NCI-H187 (cell line): ENCODE results near the gene CFDP1.

Source experiments
- DNase-seq, 2 experiments: peaks; one replicate each; lab custom pipeline; 2025; lab: John Stamatoyannopoulos, UW

CFDP1 gene

GRCh38 chr16:75319513-75320411, 113.5 kb downstream of the CFDP1 start:
- no peak for DNase-seq

- DNase-seq = no peak
Observed at GRCh38 chr16:75318737-75319136, 114.6 kb downstream of the CFDP1 start.

GRCh38 chr16:75317532-75317931, 115.8 kb downstream of the CFDP1 start:
- DNase-seq = no peak

- DNase-seq = no peak
Observed at GRCh38 chr16:75317101-75317522, 116.2 kb downstream of the CFDP1 start.

- DNase-seq = no peak
Observed at GRCh38 chr16:75315539-75316306, 117.6 kb downstream of the CFDP1 start.

- no peak for DNase-seq
Observed at GRCh38 chr16:75312875-75313274, 120.4 kb downstream of the CFDP1 start.

DNA sequence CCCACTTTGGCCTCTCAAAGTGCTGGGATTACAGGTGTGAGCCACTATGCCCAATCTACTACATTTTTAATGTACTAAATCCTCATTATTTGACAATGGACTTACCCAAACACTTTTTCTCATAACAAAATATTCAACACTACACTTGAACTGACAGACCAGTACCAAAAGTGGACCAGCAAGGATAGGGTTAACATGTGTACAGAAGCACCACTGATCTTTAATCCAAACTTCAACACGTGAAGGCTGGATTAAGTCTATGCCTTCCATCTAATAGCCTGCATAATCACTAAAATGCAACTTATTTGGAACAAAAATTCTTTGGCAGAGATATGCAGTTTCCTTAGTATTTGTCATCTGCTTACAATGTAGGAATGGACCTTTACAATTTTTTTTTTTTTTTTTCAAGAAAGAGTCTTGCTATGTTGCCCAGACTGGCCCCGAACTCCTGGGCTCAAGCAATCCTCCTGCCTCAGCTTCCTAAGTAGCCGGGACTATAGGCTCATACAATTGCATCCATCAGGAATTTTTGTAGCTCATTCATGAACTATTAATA, 121.8 kb downstream of the CFDP1 start:
- no peak for DNase-seq

- no peak for DNase-seq
Observed at GRCh38 chr16:75310541-75310940, 122.8 kb downstream of the CFDP1 start.

DNA sequence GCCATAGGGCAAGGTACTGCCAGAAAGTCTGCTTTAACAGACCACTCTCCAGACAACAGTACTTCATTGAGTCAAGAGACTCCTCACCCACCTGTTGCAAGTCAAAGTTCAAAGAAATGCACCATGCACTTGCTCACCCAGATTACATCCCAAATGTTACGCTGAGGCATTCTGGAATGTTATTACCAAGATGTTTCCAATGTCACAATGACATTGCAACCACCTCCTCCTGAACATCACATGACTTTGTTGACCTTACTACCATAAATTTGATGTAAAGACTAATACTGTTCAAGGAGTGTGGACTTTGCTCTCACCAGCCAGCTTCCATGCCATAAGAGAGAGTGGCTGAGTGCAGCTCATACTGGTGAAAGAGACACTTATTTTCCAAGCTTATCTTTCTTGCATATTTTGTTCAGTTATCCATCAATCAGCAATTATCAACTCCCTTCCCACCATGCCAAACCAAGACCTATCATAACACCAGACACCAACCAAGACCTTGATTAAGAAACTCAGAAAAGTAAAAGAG, 123.3 kb downstream of the CFDP1 start:
- no peak for DNase-seq

DNA sequence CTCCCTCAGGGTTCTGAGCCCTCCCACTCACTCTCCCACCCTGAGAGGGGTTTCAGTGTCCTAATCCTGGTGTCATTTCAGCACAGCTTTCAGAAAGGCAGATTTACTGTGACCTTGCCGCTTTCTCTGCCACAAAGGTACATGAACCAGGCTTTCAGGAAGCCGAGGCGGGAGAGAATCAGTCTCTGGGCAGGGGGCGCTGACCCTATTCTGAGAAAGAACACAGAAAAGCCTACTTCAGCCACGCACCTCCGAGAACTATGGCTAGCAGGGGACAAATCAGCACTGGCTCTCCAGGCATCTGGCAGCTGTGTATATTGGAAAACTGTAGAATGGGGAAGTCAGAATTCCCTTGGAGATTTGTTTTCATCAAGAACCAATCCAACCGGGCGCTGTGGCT, 124.1 kb downstream of the CFDP1 start:
- no peak for DNase-seq

DNA sequence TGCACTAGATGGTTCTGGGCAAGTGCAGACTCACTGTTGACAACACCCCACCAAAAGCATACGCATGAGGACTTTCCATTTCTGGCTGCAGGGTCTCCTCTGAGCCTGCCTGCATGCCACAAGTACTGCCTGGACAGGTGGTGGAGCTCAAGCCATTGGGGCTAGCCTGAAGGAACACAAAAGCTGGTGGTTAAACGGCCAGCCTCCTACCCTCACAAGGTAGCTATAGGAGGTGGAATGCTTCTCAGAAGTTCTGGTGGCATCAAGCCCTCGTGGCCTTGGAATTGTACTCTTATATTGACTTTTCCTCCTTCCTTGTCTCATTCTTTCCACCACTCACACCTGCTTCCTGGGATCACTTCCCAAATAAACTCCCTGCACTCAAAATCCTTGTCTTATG, 125.3 kb downstream of the CFDP1 start:
- DNase-seq = no peak

GRCh38 chr16:75307506-75307905, 125.8 kb downstream of the CFDP1 start:
- no peak for DNase-seq

- DNase-seq = no peak
Observed at GRCh38 chr16:75306099-75306762, 127.1 kb downstream of the CFDP1 start.

- DNase-seq = no peak
Observed at GRCh38 chr16:75305364-75306098, 127.8 kb downstream of the CFDP1 start.

DNA sequence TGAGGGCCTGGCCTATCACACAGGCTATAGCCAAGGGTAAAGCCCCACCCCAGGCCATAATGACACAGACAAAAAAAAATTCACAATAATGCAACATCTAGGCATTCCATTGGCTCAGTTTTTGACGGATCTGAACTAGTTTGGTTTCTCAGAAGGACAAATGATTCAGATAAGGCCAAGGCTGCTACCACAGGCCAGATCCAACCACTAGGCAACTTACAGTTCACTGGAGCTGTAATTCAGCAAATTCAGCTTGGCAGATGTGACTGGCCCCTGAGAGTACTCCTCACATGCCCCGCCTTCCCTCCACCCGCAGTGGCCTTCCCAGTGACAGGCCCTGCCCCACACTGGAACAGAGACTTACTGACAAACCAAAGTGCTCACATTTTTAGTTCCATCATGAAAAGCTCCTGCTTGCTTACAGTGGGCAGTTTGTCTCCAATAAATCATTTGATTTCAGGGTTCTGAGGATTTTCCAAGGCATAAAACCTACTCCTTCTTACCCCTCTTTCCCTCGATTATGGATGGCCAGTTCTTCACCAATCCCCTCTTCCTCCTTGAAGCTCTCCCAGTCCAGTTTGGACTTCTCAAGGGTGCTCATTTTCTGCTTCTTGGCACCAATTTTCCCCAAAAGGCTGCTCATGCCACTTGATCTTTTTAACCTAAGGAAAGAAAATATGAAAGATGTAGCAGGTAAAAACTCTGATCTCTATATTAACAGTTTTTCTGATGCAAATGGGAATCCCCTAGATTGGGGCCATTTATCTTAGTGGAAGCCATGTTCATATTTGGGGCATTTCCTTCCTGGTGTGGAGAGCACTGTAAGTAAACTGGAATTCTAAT, 128.6 kb downstream of the CFDP1 start:
- no peak for DNase-seq

DNA sequence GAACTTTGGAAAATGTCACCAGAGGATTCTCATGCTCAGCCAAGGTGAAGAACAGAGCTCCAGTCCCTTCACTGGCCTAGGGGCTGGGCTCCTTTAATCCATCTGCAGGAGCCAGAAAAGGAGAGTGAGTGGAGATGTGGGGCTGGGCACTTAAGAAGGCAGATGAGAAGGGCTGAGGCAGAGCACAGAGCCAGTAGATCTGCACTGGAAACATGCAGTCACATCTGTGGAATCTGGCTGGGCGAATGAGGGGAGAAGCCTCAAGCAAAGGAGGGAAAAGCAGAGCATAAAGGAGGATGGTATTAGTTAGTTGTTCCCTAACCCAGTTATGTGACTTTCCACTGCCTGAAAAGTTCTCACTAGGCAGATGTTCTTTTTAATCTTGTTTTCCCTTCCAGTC, 131.5 kb downstream of the CFDP1 start:
- DNase-seq = no peak

DNA sequence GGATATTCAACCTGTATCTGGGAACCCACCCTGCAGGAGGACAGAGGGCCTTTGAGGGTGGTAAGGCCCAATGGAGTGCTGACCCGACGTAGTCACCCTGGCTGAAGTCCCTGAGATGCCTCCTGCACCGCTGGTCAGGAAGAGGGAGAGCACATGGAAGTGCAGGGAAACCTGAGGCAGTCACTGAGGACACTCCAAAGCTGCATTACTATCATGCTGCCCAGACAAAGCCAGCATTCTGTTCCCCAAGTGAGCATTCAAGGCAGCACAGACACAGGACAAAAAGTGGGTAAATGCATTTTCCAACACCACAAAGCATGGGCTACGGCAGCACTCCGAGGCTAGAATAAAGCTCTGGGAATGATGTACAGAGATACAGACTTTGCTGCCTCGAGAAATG, 135.0 kb downstream of the CFDP1 start:
- DNase-seq = no peak

DNA sequence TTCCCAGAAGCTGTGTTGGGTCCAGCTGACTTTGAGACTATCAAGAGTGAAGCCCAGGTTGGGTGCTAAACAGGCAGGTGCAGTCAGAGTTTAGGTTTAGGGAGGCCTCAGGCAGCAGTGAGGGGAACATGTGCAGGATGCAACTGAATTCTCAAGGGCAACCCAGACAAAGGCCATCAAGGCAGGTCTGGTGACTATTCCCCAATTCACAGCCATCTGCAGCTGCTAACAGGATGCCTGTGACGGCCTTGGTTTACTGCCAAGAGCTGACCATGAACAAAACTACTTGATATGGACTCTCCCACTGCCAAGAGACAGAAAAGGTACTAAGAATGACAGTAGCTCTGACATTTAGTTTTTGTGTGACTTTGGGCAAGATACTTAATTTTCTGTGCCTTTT, 136.7 kb downstream of the CFDP1 start:
- DNase-seq = no peak

DNA sequence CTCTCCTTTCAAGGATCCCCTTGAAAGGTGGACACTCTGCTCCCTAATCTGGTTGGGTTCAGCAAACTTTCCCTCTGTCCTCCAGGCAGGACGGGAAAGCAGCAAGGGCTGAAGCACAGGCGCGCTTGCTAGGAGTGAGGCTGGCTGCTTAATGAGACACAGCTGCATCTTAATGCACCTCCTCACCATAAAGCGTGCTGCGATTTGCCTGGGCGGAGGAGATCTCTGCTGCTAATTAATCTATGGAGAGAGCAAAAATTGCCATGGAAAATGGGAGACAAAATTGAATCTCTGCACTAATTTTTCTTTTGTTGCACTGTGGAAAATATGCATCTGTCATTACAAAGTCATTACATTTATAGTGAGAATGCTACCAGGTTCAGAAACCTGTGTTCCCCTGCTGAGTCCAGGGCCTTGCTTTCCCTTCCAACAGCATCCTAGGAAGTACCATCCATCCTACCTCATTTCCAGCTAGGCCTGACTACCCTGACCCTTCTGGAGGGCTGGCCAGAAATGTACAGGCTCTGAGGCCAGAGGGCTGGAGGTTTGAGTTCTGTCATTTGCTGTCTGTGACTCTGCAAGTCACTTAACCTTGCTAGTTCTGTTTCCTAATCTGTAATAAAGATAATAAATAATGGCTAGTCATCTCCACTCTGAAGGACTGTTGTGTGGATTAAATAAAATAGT, 138.4 kb downstream of the CFDP1 start:
- no peak for DNase-seq

GRCh38 chr16:75293772-75294171, 139.5 kb downstream of the CFDP1 start:
- DNase-seq = no peak
